ENCODE data around the gene OARD1. TPM values are rescaled to one million over a fixed set of nuclear protein-coding genes. Genes with fewer than 3 reads are reported as not detected.

OARD1 gene
- total RNA-seq, 1 donor from 2014 or later: 30.7 TPM

- Mint-ChIP-seq H3K27me3 (no peaks in the 10 kb centered on the region), H3K4me3 (no peak overlapping the region), H3K9me3 (no peaks in the 10 kb centered on the region), H3K27ac (no peak overlapping the region), H3K36me3 (ENCODE audit: low read depth) (peaks cover 32% of the 10 kb centered on the region), H3K4me1 (peaks cover 13% of the 10 kb centered on the region)
- TF ChIP-seq, protein P1, sequence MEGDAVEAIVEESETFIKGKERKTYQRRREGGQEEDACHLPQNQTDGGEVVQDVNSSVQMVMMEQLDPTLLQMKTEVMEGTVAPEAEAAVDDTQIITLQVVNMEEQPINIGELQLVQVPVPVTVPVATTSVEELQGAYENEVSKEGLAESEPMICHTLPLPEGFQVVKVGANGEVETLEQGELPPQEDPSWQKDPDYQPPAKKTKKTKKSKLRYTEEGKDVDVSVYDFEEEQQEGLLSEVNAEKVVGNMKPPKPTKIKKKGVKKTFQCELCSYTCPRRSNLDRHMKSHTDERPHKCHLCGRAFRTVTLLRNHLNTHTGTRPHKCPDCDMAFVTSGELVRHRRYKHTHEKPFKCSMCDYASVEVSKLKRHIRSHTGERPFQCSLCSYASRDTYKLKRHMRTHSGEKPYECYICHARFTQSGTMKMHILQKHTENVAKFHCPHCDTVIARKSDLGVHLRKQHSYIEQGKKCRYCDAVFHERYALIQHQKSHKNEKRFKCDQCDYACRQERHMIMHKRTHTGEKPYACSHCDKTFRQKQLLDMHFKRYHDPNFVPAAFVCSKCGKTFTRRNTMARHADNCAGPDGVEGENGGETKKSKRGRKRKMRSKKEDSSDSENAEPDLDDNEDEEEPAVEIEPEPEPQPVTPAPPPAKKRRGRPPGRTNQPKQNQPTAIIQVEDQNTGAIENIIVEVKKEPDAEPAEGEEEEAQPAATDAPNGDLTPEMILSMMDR (IDR thresholded peaks at IDR 0.05): no peak
- intact Hi-C loops (cut with micrococcal nuclease): no loop called here
- ATAC-seq (ENCODE audit: low read depth) (no peak), DNase-seq (no peak)
- ChIA-PET POLR2A (interaction anchor here (0.6 kb wide), 2 partner anchors 995 to 1367 kb away, joined by 4 to 6 read pairs; no protein-coding TSS in a partner anchor), CTCF (interaction anchor here (1.0 kb wide), 1 partner anchor 20 kb away, joined by 3 read pairs; no protein-coding TSS in a partner anchor)
These were observed 15.2 kb downstream of the OARD1 start for GRCh38 chr6:41056768-41057490.

DNA sequence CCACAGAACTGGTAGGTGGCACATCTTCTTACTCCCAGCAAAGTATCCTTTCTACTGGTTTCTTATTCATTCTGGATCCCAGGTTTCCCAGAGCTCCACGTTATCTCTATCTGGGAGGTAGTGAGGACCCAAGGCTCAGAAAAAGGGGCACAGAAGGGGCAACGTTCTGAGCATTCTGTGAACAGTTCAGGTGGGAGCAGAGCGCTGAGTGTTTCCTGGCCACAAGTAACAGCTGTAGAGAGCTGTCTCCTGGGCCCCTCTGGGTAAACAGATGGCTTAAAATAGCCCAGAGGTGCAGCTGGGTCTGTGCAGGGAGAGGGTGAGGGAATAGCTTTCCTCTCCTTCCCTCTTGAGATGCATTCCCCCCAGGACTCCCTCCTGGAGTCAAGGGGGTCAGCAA, 17.0 kb downstream of the OARD1 start:
- ChIA-PET POLR2A (no interaction called here), CTCF (no interaction called here)
- Mint-ChIP-seq H3K36me3 (ENCODE audit: low read depth) (peaks cover 19% of the 10 kb centered on the region), H3K9me3 (no peaks in the 10 kb centered on the region), H3K4me1 (peaks cover 21% of the 10 kb centered on the region), H3K4me3 (no peak overlapping the region), H3K27me3 (no peaks in the 10 kb centered on the region), H3K27ac (no peak overlapping the region)
- ATAC-seq (ENCODE audit: low read depth) (no peak), DNase-seq (no peak)
- TF ChIP-seq, protein P1 (IDR thresholded peaks at IDR 0.05): no peak
- intact Hi-C loops (cut with micrococcal nuclease): no loop called here

GRCh38 chr6:41054511-41054910, 17.6 kb downstream of the OARD1 start:
- Mint-ChIP-seq H3K27ac (no peak overlapping the region), H3K4me1 (peaks cover 21% of the 10 kb centered on the region), H3K4me3 (no peak overlapping the region), H3K9me3 (no peaks in the 10 kb centered on the region), H3K27me3 (no peaks in the 10 kb centered on the region), H3K36me3 (ENCODE audit: low read depth) (peaks cover 13% of the 10 kb centered on the region)
- ChIA-PET POLR2A (no interaction called here), CTCF (no interaction called here)
- TF ChIP-seq, protein P1 (IDR thresholded peaks at IDR 0.05): no peak
- intact Hi-C loops (cut with micrococcal nuclease): no loop called here
- ATAC-seq (ENCODE audit: low read depth) (no peak), DNase-seq (no peak)

GRCh38 chr6:41053041-41053440, 19.1 kb downstream of the OARD1 start, which contains the start of gene APOBEC2:
TSS of gene APOBEC2 (plus strand) at chr6:41053202. CDS start at chr6:41053348, 146 bp downstream.
- DNase-seq: no peak
- TF ChIP-seq, protein P1 (IDR thresholded peaks at IDR 0.05): no peak
- peaks cover 12% of the 10 kb centered on the region for H3K36me3 Mint-ChIP-seq (ENCODE audit: low read depth)
- H3K4me3 Mint-ChIP-seq: peak within 1 kb of the TSS; percentile 25
- ChIA-PET CTCF (no interaction called here), POLR2A (interaction anchor here (0.6 to 1.3 kb wide), 2 partner anchors 20 to 1157 kb away, joined by 3 read pairs; partner anchors contain the start of genes NFYA and OARD1)
- H3K9me3 Mint-ChIP-seq: no peaks in the 10 kb centered on the region
- peak within 1 kb of the TSS; percentile 73 for H3K27ac Mint-ChIP-seq
- H3K27me3 Mint-ChIP-seq: no peaks in the 10 kb centered on the region
- peaks cover 21% of the 10 kb centered on the region for H3K4me1 Mint-ChIP-seq
- no peak for ATAC-seq (ENCODE audit: low read depth)
- intact Hi-C loops (cut with micrococcal nuclease): no loop called here

DNA sequence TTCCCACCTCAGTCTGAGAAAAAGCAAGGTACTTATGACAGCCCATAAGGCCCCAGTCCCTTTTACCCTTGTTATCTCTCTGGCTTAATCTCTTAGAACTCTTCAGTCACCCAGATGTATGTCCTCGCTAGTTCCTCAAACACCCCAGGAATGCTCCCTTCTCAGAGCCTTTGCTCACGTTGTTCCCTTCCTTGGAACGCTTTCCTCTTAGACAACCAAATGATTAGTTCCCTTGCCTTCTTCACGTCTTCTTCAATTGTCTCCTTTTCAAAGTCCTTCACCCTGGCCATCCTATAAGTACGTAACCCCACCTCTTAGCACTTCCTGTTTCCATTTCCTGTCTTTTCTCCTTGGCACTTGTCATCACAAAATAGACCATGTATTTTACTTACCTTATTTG, 20.3 kb downstream of the OARD1 start:
- intact Hi-C loops (cut with micrococcal nuclease): no loop called here
- DNase-seq (no peak), ATAC-seq (ENCODE audit: low read depth) (peak; percentile 89)
- Mint-ChIP-seq H3K27ac (peak overlapping the region; percentile 73), H3K9me3 (no peaks in the 10 kb centered on the region), H3K4me3 (peak overlapping the region; percentile 25), H3K36me3 (ENCODE audit: low read depth) (peaks cover 15% of the 10 kb centered on the region), H3K27me3 (no peaks in the 10 kb centered on the region), H3K4me1 (peaks cover 21% of the 10 kb centered on the region)
- TF ChIP-seq, protein P1 (IDR thresholded peaks at IDR 0.05): no peak
- ChIA-PET POLR2A (interaction anchor here (1.0 kb wide), 1 partner anchor 20 kb away, joined by 3 read pairs; the partner anchor contains the start of genes NFYA and OARD1), CTCF (no interaction called here)

Measured in activated B cell treated with CpG ODN at 0.5 μM for 24 hours (primary cell).